ENCODE data around the gene LHX2. TPM values are rescaled to one million over a fixed set of nuclear protein-coding genes. Genes with fewer than 3 reads are reported as not detected.

LHX2 gene
- total RNA-seq, 4 donors from 2014 or later: 1.1 to 13.4 (median 2.4) TPM

GRCh38 chr9:124078641-124079040, 67.1 kb downstream of the LHX2 start:
- H3K4me3 ChIP-seq (ENCODE audit: low read depth, poor library complexity, severe bottlenecking): no peak overlapping the region
- 62 to 67% methylated on average over 4 of the region's 4 CpGs for WGBS, 2 donors
- intact Hi-C loops (cut with DNase I; ENCODE audit: low total_unique reads): no loop called here
- TF ChIP-seq, protein P1, sequence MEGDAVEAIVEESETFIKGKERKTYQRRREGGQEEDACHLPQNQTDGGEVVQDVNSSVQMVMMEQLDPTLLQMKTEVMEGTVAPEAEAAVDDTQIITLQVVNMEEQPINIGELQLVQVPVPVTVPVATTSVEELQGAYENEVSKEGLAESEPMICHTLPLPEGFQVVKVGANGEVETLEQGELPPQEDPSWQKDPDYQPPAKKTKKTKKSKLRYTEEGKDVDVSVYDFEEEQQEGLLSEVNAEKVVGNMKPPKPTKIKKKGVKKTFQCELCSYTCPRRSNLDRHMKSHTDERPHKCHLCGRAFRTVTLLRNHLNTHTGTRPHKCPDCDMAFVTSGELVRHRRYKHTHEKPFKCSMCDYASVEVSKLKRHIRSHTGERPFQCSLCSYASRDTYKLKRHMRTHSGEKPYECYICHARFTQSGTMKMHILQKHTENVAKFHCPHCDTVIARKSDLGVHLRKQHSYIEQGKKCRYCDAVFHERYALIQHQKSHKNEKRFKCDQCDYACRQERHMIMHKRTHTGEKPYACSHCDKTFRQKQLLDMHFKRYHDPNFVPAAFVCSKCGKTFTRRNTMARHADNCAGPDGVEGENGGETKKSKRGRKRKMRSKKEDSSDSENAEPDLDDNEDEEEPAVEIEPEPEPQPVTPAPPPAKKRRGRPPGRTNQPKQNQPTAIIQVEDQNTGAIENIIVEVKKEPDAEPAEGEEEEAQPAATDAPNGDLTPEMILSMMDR (IDR thresholded peaks at IDR 0.05): no peak
- TF ChIP-seq POLR2A (IDR thresholded peaks at IDR 0.05): no peak
- DNase-seq (ENCODE audit: low spot score in 2 of 2): no peak

- TF ChIP-seq, protein P1 (IDR thresholded peaks at IDR 0.05): no peak
- no peak for TF ChIP-seq POLR2A (IDR thresholded peaks at IDR 0.05)
- intact Hi-C loops (cut with DNase I; ENCODE audit: low total_unique reads): no loop called here
- no peak overlapping the region for H3K4me3 ChIP-seq (ENCODE audit: low read depth, poor library complexity, severe bottlenecking)
- DNase-seq (ENCODE audit: low spot score in 2 of 2): no peak
- 67 to 68% methylated on average over 17 of the region's 17 CpGs for WGBS, 2 donors
Observed at GRCh38 chr9:124079176-124079925, 67.8 kb downstream of the LHX2 start.

GRCh38 chr9:124082622-124083021, 71.1 kb downstream of the LHX2 start:
- H3K4me3 ChIP-seq (ENCODE audit: low read depth, poor library complexity, severe bottlenecking): no peak overlapping the region
- intact Hi-C loops (cut with DNase I; ENCODE audit: low total_unique reads): no loop called here
- TF ChIP-seq, protein P1 (IDR thresholded peaks at IDR 0.05): no peak
- TF ChIP-seq POLR2A (IDR thresholded peaks at IDR 0.05): no peak
- 79 to 94% methylated on average over 2 of the region's 2 CpGs for WGBS, 2 donors
- DNase-seq (ENCODE audit: low spot score in 2 of 2): no peak

Other genes with a start within 250 kb of the LHX2 start
- 10 to 100 TPM in 2 of 4 donors, 1 to 10 TPM in 2; 6.5 to 16.3 (median 12.3) TPM for gene DENND1A, start 81.6 kb upstream of the LHX2 start, total RNA-seq
- gene NEK6, start 246.2 kb downstream of the LHX2 start, total RNA-seq: 10 to 100 TPM in 2 of 4 donors, 1 to 10 TPM in 2; 6.0 to 14.7 (median 9.1) TPM